Stimulated activated CD4-positive, alpha-beta T cell treated with anti-CD3 and anti-CD28 coated beads, Interleukin-1b, Interleukin-23, amount 100 ng/mL, for 24 hours (primary cell): ENCODE data around the gene DHRS3.

ENCODE experiments used
- DNase-seq, 4 experiments: peaks; one replicate each; pipeline ENCODE4 v3.0.0-alpha.2; 2020; ENCODE audit warnings: low read depth in 4 of 4, low spot score in 1 of 4

The DHRS3 gene

GRCh38 chr1:12600335-12600734 is 17.7 kb downstream of the DHRS3 start:
- DNase-seq = no peak

- no peak for DNase-seq
These were observed 18.4 kb downstream of the DHRS3 start for GRCh38 chr1:12599657-12600056.

- DNase-seq = no peak
These were observed 19.0 kb downstream of the DHRS3 start for GRCh38 chr1:12598974-12599373.

GRCh38 chr1:12597792-12598191 is 20.2 kb downstream of the DHRS3 start:
- no peak for DNase-seq

GRCh38 chr1:12596007-12596821 is 21.8 kb downstream of the DHRS3 start:
- DNase-seq = no peak

- DNase-seq = no peak
These were observed 22.3 kb downstream of the DHRS3 start for GRCh38 chr1:12595757-12596006.

GRCh38 chr1:12594966-12595756 is 22.8 kb downstream of the DHRS3 start:
- no peak for DNase-seq

GRCh38 chr1:12594490-12594889 is 23.5 kb downstream of the DHRS3 start:
- DNase-seq = no peak

- DNase-seq = no peak
These were observed 24.4 kb downstream of the DHRS3 start for GRCh38 chr1:12593621-12594066.

- no peak for DNase-seq
These were observed 25.5 kb downstream of the DHRS3 start for GRCh38 chr1:12592496-12592895.

- no peak for DNase-seq
These were observed 26.6 kb downstream of the DHRS3 start for GRCh38 chr1:12591267-12591938.

GRCh38 chr1:12588695-12589094 is 29.3 kb downstream of the DHRS3 start:
- DNase-seq = no peak

GRCh38 chr1:12587981-12588640 is 29.9 kb downstream of the DHRS3 start:
- DNase-seq = no peak

- DNase-seq = no peak
These were observed 31.8 kb downstream of the DHRS3 start for GRCh38 chr1:12585951-12586942.

- DNase-seq = no peak
These were observed 32.5 kb downstream of the DHRS3 start for GRCh38 chr1:12585536-12585935.

GRCh38 chr1:12584900-12585525 is 33.0 kb downstream of the DHRS3 start:
- DNase-seq = no peak

- DNase-seq = no peak
These were observed 34.5 kb downstream of the DHRS3 start for GRCh38 chr1:12583484-12583883.

- no peak for DNase-seq
These were observed 35.4 kb downstream of the DHRS3 start for GRCh38 chr1:12582649-12583048.

GRCh38 chr1:12581179-12581578 is 36.8 kb downstream of the DHRS3 start:
- DNase-seq = no peak
